Fibroblast of upper back skin (primary cell): ENCODE data around the gene ARHGDIA.

Experiments used
- DNase-seq: peaks from one replicate; pipeline ENCODE4 v3.0.0-alpha.2; 2013

The ARHGDIA gene

GRCh38 chr17:81822996-81823819 is 47.9 kb downstream of the ARHGDIA start:
- no peak for DNase-seq

DNA sequence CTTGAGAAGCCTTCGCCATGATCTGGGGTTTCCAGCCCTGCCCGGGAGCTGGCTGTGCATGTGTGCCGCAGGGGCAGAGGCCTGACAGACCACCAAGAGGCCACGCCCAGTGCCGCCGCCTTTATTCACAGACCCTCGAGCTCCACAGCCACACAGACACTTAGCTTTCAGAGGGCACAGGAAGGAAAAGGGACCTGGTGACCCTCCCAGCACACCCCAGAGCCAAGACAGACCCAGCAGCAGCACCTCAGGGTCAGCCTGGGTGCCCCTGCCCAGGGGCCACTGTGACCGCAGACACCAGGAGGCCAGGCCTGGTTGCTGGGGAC is 48.9 kb downstream of the ARHGDIA start:
- DNase-seq: no peak

DNA sequence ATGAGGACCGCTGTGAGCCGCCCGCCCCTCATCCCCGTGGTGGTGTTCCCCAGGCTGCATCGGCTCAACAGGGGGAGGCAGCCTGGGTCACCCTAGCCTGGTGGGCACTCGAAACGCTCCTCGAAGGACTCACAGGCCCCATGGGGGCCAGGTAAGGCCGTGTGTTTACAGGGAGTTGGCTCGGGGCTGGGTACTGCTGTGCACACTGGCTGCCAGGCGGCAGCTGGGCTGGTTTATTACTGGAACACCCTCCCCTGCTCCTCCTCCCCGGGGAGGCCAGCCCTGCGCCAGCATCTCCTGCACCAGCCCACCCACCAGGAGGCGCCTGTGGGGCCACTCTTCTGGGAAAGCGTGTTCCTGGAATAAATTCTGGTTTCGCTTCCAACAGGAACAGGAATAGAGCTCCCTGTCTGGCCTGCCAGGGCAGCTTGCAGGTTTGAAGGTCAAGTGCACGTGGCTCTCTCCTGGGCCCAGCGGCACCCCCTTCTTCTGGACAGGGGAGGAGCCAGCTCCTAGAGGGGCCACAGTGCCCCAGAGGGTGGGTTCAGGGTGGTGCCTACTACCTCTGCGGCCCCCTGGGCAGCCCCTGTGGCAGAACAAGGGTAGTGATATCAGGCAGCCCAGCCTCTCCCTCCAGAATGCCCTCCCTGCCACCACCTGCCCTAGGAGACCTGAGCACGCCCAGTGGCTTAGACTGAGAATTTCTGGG is 49.4 kb downstream of the ARHGDIA start:
- peak; percentile 23 for DNase-seq

- no peak for DNase-seq
Observed at GRCh38 chr17:81821147-81821546, 50.0 kb downstream of the ARHGDIA start.

DNA sequence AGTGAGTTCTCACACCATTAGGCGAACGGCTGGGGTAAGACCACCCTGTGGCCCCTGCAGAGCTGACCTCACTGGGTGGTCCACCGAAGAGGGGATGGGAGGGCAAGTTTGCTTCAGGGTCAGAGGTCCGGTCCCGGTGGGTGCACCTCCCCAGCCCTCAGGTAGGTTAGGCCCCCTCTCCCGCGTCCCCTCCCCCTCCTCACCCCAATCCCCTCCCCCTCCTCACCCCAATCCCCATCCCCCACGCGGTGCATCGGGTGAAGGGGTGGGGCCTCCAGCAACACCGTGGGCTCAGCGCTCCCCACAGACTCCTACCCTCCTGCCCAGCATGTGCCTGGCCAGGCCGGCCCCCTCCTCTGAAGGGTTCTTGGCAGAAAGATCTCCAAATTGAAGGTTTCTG is 51.4 kb downstream of the ARHGDIA start:
- DNase-seq: no peak

DNA sequence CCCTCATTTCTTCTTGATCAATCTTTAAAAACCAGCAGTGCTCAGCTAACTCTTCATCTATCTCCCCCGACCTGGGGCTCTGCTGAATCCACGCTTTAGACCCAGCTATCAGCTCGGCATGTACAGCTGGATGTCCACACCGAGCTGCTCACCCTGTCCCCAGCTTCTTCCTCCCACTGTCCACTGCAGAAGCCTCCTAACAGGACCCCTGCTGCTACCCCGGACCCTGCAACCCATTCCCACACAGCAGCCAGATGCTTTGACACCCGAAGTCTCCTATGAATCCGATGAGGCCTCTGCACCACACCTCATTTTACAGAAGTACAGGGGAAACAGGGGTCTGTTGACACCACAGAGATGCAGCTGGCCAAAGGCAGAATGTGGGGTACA is 53.4 kb downstream of the ARHGDIA start:
- no peak for DNase-seq
